Smooth muscle cell (in vitro differentiated cells): ENCODE data around the gene SON. TPM values are rescaled to one million over a fixed set of nuclear protein-coding genes. Genes with fewer than 3 reads are reported as not detected.

ENCODE experiments used
- DNase-seq: peaks from one replicate; lab custom pipeline; 2025; ENCODE audit not compliant: unreplicated experiment; lab: John Stamatoyannopoulos, UW
- H2AFZ ChIP-seq: fragments of 200-600 bp; sonication (generic); 2 replicates; pipeline ENCODE4 v1.6.0; 2016; ENCODE audit warnings: antibody characterized with exemption, low read depth, mild to moderate bottlenecking
- H3F3A ChIP-seq: fragments of 200-600 bp; sonication (generic); 2 replicates; pipeline ENCODE4 v1.6.0; 2017; ENCODE audit warnings: antibody characterized with exemption, low read depth
- H3K27ac ChIP-seq: fragments of 200-600 bp; sonication (generic); 2 replicates; pipeline ENCODE4 v1.5.1; 2016; ENCODE audit warnings: low read depth, mild to moderate bottlenecking
- H3K27me3 ChIP-seq: fragments of 200-600 bp; sonication (generic); 2 replicates; pipeline ENCODE4 v1.6.1; 2016; ENCODE audit warnings: low read depth, mild to moderate bottlenecking
- H3K36me3 ChIP-seq: fragments of 200-600 bp; sonication (generic); 2 replicates; pipeline ENCODE4 v1.5.1; 2016; ENCODE audit warnings: low read depth
- H3K4me1 ChIP-seq: fragments of 200-600 bp; sonication (generic); 2 replicates; pipeline ENCODE4 v1.5.1; 2016; ENCODE audit warnings: low read depth
- H3K4me2 ChIP-seq: fragments of 200-600 bp; sonication (generic); 2 replicates; pipeline ENCODE4 v1.6.0; 2016; ENCODE audit warnings: mild to moderate bottlenecking
- H3K4me3 ChIP-seq: fragments of 200-600 bp; sonication (generic); 2 replicates; pipeline ENCODE4 v1.5.1; 2016; ENCODE audit warnings: mild to moderate bottlenecking
- H3K79me2 ChIP-seq: fragments of 200-600 bp; sonication (generic); 2 replicates; pipeline ENCODE4 v1.6.0; 2016; ENCODE audit warnings: low read depth, mild to moderate bottlenecking
- H3K9ac ChIP-seq: fragments of 200-600 bp; sonication (generic); 2 replicates; pipeline ENCODE4 v1.6.0; 2016; ENCODE audit warnings: low read depth
- H3K9me3 ChIP-seq: fragments of 200-600 bp; sonication (generic); replicated peaks from 2 replicates; pipeline ENCODE4 v1.5.1; 2016; ENCODE audit warnings: low read depth
- H4K20me1 ChIP-seq: fragments of 200-600 bp; sonication (generic); 2 replicates; pipeline ENCODE4 v1.6.0; 2016; ENCODE audit warnings: low read depth
- CTCF ChIP-seq: fragments of 200-600 bp; sonication (generic); IDR thresholded peaks from 2 replicates; pipeline ENCODE4 v1.5.1; 2017; ENCODE audit warnings: borderline replicate concordance, mild to moderate bottlenecking, antibody characterized with exemption; ENCODE audit not compliant: insufficient read depth, poor library complexity, severe bottlenecking
- WGBS: methylation state at CpG from one replicate; pipeline ENCODE4 v1.1.7; 2016; ENCODE audit warnings: low lambda C conversion rate; 5-methylcytosine and 5-hydroxymethylcytosine counted together
- polyA plus RNA-seq: library from polyadenylated mRNA; unstranded; fragments of >200 nt; fragmentation: Nextera tagmentation; extraction: Ambion mirVana; gene quantifications from 2 replicates; pipeline ENCODE4 v1.2.1, GENCODE V29; 2016
- total RNA-seq: library from RNA; depleted of rRNA; stranded (reverse); fragments of >200 nt; gene quantifications from 2 replicates; pipeline ENCODE4 v1.2.3, GENCODE V29; 2014

SON gene
- total and polyA plus RNA-seq, 2 experiments from 2014 or later = 164 to 286 TPM

- Histone ChIP-seq H3K4me2 (no peak overlapping the region), H3K4me1 (no peaks in the 10 kb centered on the region), H3K9me3 (no peaks in the 10 kb centered on the region), H3F3A (no peaks in the 10 kb centered on the region), H3K36me3 (peaks cover 27% of the 10 kb centered on the region), H4K20me1 (no peaks in the 10 kb centered on the region), H2AFZ (no peak overlapping the region), H3K27me3 (no peaks in the 10 kb centered on the region), H3K9ac (no peak overlapping the region), H3K79me2 (no peaks in the 10 kb centered on the region), H3K4me3 (no peak overlapping the region), H3K27ac (no peak overlapping the region)
- WGBS = 97% methylated on average over 4 of the region's 4 CpGs
- DNase-seq = no peak
- no peak for TF ChIP-seq CTCF
Observed at GRCh38 chr21:33511639-33512038, 31.2 kb upstream of the SON start.

GRCh38 chr21:33512481-33512880 lies 30.4 kb upstream of the SON start:
- no peaks in the 10 kb centered on the region for H3K27me3 ChIP-seq
- H3K36me3 ChIP-seq = peaks cover 32% of the 10 kb centered on the region
- H3K4me3 ChIP-seq = no peak overlapping the region
- TF ChIP-seq CTCF = no peak
- no peak overlapping the region for H2AFZ ChIP-seq
- no peak overlapping the region for H3K9ac ChIP-seq
- no peaks in the 10 kb centered on the region for H3F3A ChIP-seq
- H3K9me3 ChIP-seq = no peaks in the 10 kb centered on the region
- H3K27ac ChIP-seq = no peak overlapping the region
- WGBS = 97% methylated on average over 3 of the region's 3 CpGs
- no peak for DNase-seq
- no peaks in the 10 kb centered on the region for H3K79me2 ChIP-seq
- no peak overlapping the region for H3K4me2 ChIP-seq
- H4K20me1 ChIP-seq = no peaks in the 10 kb centered on the region
- no peaks in the 10 kb centered on the region for H3K4me1 ChIP-seq

GRCh38 chr21:33514229-33514628 lies 28.6 kb upstream of the SON start:
- no peaks in the 10 kb centered on the region for H3K79me2 ChIP-seq
- TF ChIP-seq CTCF = no peak
- H3K4me2 ChIP-seq = no peak overlapping the region
- H3K4me1 ChIP-seq = no peaks in the 10 kb centered on the region
- H4K20me1 ChIP-seq = no peaks in the 10 kb centered on the region
- no peak overlapping the region for H3K27ac ChIP-seq
- WGBS = 93% methylated on average over 2 of the region's 2 CpGs
- no peak for DNase-seq
- H3K36me3 ChIP-seq = peaks cover 26% of the 10 kb centered on the region
- no peaks in the 10 kb centered on the region for H3K9me3 ChIP-seq
- no peaks in the 10 kb centered on the region for H3K27me3 ChIP-seq
- H3K9ac ChIP-seq = no peak overlapping the region
- H3K4me3 ChIP-seq = no peak overlapping the region
- H2AFZ ChIP-seq = no peak overlapping the region
- H3F3A ChIP-seq = no peaks in the 10 kb centered on the region

- Histone ChIP-seq H2AFZ (no peak overlapping the region), H3K36me3 (peaks cover 24% of the 10 kb centered on the region)
- no peak for TF ChIP-seq CTCF
Observed at GRCh38 chr21:33518899-33519298, 23.9 kb upstream of the SON start.

More at GRCh38 chr21:33518899-33519298, 23.9 kb upstream of the SON start:
- no peaks in the 10 kb centered on the region for H4K20me1 ChIP-seq
- no peaks in the 10 kb centered on the region for H3K9me3 ChIP-seq
- DNase-seq = no peak
- H3K79me2 ChIP-seq = no peaks in the 10 kb centered on the region
- WGBS = 98% methylated on average over 4 of the region's 4 CpGs
- no peak overlapping the region for H3K27ac ChIP-seq
- no peak overlapping the region for H3K9ac ChIP-seq
- no peaks in the 10 kb centered on the region for H3K4me1 ChIP-seq
- no peak overlapping the region for H3K4me2 ChIP-seq
- no peak overlapping the region for H3K4me3 ChIP-seq
- H3F3A ChIP-seq = no peaks in the 10 kb centered on the region
- H3K27me3 ChIP-seq = no peaks in the 10 kb centered on the region
